GM21526 (cell line): ENCODE measurements around the gene GXYLT2.
"Not testable (repeated sequence)": the region's sequence is repeated elsewhere in the genome, so short reads cannot be mapped to it uniquely, and the experiment has no call there.

Source experiments
- ATAC-seq: cut with Tn5 transposase; IDR thresholded peaks from one replicate; pipeline ENCODE4 v1.9.1; 2021; ENCODE audit warnings: moderate library complexity; ENCODE audit not compliant: unreplicated experiment, low FRiP score

Gene GXYLT2

GRCh38 chr3:72969766-72970165, 81.9 kb downstream of the GXYLT2 start:
- no peak for ATAC-seq

- ATAC-seq = no peak
Measured at GRCh38 chr3:72970942-72971341, 83.1 kb downstream of the GXYLT2 start.

DNA sequence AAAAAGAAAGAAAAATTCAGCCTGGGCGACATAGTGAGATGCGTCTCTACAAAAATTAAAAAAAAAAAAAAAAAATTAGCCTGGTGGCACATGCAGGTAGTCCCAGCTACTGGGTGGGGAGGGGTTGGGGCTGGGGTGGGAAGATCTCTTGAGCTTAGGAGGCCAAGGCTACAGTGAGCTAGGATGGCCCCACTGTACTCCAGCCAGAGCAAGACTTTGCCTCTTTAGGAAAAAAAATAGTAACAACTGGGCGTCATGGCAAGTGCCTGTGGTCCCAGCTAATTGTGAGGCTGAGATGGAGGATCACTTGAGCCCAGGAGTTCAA, 84.8 kb downstream of the GXYLT2 start:
- no peak for ATAC-seq

DNA sequence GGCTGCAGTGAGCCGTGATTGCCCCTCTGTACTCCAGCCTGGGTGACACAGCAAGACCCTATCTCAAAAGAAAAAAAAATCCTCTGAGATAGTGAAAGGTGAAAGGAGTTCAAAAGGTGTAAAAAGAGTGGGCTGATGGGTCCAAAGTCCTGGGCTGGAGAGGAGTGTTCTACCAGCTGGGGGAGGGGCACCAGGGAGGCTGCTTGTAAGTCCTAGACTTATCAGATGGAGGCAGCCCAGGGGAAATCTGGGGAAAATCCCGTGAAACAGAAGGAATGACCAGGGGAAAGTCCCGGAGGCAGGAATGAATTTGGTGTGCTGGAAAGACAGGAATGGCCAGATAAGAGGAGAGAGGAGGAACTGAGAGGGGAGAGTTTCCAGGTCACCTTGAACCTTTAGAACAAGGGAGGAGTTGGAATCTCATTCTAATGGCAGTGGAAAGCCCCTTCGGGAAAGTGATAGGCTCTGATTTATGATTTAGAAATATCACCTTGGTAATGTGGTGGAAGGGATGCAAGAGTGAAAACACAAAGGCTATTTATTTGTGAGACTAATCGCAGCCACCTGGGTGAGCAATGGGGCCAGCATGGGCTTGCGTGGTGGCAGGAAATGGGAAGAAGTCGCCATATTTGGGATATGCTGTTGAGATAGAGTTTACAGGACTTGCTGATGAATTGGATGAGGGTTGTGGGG, 85.3 kb downstream of the GXYLT2 start:
- ATAC-seq = no peak

DNA sequence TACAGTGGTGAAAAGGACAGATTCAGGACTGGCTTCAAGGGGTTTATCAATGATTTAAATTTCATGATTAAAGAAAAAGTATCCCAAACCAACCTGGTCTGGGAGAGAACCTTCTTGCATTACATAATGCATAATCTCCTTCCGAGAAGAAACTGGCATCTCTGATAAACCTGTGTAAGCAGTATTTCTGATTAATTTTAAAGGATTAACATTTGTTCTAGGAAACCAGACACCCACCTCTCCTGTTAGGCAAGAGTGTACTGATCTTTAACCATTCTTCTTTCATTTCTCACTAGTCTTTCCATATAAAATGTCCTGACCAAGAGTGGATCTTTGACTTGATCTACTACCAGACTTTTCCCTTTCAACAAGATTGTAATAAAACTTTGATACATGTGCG, 85.9 kb downstream of the GXYLT2 start:
- ATAC-seq = no peak

- ATAC-seq = no peak
Measured at GRCh38 chr3:72974956-72975355, 87.1 kb downstream of the GXYLT2 start.

GRCh38 chr3:72976281-72976741, 88.5 kb downstream of the GXYLT2 start:
- ATAC-seq = no peak

GRCh38 chr3:72977060-72977808, 89.4 kb downstream of the GXYLT2 start:
- peak; percentile 59 for ATAC-seq

DNA sequence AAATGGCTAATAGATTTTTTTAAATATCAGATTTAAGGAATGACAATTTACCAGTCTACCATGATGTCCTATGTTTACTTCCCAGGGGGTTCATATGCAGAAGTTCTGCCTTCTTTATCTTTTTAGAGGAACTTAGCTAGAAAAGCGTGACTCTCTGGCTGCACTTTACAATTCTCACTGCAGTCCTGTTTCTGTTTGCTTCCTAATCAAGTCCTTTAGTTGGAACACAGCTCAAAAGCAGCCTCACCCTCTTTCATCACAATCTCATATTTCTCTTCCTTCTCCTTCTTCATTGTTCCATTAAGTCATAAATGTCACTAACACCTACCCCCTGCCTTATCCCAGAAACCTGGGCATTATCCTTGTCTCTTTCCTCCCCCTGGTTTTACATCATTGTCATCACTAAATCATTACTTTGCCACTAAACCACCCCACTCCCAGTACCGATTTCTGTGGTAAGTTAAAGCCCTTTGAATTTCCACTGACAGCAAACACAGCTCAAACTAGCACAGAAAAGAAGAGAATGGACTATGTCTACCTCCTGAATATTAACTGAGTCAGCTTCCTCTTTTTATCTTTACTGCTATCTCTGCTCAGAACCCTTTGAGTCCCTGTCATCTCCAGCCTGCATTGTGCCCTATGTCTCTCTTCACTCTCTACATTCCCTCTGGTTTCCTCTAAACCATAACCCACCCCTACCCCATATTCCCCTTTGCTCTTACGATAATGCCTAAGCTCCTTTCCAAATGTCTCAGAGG, 94.9 kb downstream of the GXYLT2 start:
- ATAC-seq = no peak

GRCh38 chr3:72985576-72985975, 97.7 kb downstream of the GXYLT2 start:
- no peak for ATAC-seq

DNA sequence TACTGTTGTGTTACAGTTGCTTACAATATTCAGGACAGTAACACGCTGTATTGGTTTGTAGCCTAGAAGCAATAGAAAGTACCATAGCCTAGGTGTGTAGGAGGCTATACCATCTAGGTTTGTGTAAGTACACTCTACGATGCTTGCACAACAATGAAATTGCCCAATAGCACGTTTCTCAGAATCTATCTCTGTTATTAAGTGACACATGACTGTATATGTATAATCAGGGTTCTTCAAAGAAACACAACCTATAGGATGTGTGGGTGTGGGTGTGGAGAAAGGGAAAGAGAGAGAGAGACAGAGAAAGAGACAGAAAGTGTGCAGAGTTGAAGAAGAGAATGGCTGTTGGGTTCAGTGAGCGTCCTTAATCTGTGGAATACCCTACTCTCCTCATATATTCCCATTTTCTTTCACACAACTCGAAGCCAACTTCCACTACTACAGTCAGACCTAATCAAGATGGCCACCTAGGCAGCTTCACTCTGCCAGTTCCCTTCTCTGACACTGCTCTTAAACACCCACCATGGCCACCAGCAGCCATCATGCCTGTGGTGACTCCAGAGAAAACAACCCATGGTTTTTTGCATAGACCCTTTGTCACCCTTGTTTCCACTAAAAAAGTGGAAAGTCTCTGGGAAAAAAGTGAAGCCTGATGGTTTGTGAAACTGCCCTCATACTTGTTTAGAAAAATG, 103.0 kb downstream of the GXYLT2 start:
- no peak for ATAC-seq

DNA sequence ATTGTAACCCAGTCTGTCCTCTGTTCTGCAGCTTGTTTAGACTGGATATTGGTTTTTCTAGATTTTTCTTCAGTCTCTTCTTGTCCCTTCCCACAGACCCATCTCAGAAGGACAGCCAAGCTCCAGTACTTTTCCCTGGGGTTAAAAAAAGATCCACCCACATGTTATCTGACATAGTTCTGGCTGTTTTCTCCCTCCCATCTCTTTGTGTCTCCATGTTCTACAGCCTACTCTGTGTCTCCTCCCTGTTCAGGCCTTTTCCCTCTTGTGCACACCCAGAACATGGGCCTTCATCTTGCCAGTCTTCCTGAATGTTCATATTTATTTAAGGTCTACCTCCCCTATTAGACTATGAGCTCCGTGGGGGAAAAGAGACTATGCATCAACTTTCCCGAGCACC, 103.7 kb downstream of the GXYLT2 start:
- no peak for ATAC-seq

GRCh38 chr3:72993391-72993790, 105.5 kb downstream of the GXYLT2 start:
- ATAC-seq = no peak

DNA sequence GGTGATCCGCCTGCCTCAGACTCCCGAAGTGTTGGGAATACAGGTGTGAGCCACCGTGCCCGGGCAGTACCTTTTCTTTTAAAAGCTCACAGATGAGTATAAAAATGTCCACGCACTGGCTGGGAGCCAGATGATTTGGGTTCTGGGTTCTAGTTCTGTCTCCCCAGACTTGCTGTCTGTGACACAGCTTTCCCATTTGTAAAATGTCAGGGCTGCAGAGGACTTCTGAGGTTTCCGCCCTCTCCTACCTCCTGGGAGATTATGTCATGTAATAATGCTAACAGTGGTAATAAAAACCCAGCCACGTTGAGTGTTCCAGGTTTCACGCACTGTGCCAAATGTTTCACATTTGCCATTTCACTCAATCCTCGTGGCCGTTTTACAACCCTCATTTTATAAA, 107.5 kb downstream of the GXYLT2 start:
- ATAC-seq = no peak

DNA sequence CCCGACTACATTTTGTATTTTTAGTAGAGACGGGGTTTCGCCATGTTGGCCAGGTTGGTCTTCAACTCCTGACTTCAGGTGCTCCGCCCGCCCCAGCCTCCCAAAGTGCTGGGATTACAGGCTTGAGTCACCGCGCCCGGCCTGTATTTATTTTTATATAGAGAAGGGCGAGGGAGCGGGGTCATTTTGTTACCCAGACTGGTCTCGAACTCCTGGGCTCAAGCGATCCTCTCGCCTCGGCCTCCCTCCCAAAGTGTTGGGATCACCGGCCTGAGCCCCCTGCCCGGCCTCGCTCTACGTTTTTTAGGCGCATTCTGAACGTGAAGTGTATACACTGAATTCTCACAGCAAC, 108.3 kb downstream of the GXYLT2 start:
- no peak for ATAC-seq

DNA sequence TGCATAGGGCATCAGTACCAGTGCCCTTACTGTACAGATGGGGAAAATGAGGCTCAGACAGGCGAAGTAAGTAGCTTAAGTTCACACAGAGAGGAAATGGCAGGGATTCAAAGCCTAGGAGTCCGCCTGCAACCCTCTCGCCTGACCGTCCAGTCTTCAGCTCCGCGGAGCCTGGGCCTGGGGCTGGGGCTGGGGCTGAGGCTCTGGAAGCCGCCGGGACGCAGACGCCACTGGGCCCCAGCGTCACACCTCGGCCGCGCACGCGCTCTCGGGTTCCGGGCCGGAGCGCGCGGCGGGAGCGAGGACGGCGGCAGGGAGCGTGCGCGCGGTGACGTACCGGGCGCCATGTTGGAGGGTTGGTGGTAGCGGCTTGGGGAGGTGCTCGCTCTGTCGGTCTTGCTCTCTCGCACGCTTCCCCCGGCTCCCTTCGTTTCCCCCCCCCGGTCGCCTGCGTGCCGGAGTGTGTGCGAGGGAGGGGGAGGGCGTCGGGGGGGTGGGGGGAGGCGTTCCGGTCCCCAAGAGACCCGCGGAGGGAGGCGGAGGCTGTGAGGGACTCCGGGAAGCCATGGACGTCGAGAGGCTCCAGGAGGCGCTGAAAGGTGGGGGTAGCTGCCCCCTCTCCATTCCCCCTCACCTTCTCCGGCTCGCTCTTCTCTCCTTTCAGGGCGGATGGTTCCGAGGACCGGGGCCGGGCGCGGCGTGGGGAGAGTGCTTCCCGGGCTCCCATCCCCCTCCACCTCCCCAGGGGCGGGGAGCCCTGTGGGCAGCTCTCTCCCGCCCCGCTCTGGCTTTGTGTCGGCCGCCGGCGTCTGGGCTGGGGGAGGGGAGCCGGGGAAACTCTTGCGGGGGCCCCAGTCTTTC, 108.9 kb downstream of the GXYLT2 start, which contains the start of gene PPP4R2:
Gene PPP4R2 (plus strand): TSS at position 339 of the 861 bp plus-strand sequence. CDS start 227 bp downstream, at position 566.
- ATAC-seq = peak; percentile 88

DNA sequence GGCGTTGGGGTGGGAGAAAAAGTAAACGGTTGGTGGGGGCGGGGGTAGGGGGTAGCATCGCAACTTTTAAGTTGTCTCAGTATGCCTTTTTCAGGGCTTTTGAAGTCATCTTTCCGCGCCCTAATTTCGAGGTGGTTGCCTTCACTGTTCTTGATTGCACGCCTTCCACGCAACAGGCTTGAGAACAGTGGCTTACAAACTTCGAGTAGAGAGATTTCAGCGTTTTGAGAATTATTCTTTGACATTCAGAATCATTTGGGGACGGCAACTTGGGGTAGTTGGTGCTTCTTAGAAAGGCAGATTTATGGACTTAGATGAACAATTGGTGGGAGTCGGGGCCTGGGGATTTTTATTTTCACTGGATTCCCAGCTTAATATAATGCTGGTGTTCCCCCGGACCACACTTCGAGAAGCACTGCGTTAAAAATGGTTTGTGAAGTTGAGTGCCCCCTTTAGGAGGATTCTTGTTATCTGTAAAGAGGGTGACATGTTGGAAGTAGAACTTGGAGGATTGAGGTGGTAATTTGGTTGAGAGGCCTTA, 109.6 kb downstream of the GXYLT2 start:
- ATAC-seq = peak; percentile 37

DNA sequence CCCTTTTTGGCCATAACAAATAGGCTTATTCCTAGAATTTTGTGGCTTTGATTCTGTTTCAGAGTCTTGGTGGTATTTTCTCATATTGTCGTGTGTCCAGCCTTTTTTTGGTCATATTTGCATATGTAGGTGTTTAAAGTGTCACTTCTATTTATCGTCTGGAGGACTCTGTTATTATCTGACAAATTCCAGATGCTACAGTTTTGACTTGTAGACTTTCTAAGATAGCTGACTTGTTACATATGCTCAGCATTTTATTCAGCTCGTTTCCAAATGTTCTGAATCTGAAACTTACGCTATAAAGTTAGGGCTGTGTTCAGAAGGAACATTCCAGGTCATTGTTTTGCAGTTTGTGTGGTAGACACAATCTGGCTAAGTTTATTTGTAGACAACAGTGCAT, 110.6 kb downstream of the GXYLT2 start:
- ATAC-seq = no peak

- no peak for ATAC-seq
Measured at GRCh38 chr3:72999951-73000350, 112.1 kb downstream of the GXYLT2 start.

GRCh38 chr3:73003050-73003449, 115.2 kb downstream of the GXYLT2 start:
- ATAC-seq = not testable (repeated sequence)
